DND-41 (cell line): ENCODE data around the gene KRTAP13-1.

Experiments
- ATAC-seq: fragments of 200-7000 bp; cut with Tn5 transposase; 3 replicates; pipeline ENCODE4 v1.9.1; 2021; ENCODE audit warnings: low read depth; ENCODE audit not compliant: insufficient read depth
- DNase-seq: peaks from one replicate; pipeline ENCODE4 v3.0.0-alpha.2; 2020
- H2AFZ ChIP-seq: 2 replicates; pipeline ENCODE4 v1.6.0; 2012; ENCODE audit warnings: low read depth, low read length
- H3K27ac ChIP-seq: 2 replicates; pipeline ENCODE4 v1.5.1; 2012; ENCODE audit warnings: low read length, inconsistent platforms
- H3K27me3 ChIP-seq: fragments of 200-600 bp; sonication (generic); 2 replicates; pipeline ENCODE4 v1.6.0; 2012; ENCODE audit warnings: low read length, mild to moderate bottlenecking, inconsistent platforms; ENCODE audit not compliant: insufficient read depth, poor library complexity
- H3K36me3 ChIP-seq: 2 replicates; pipeline ENCODE4 v1.5.1; 2012; ENCODE audit warnings: low read length, inconsistent platforms; ENCODE audit not compliant: insufficient read depth
- H3K4me1 ChIP-seq: 2 replicates; pipeline ENCODE4 v1.5.1; 2012; ENCODE audit warnings: mild to moderate bottlenecking, low read length; ENCODE audit not compliant: insufficient read depth
- H3K4me2 ChIP-seq: 2 replicates; pipeline ENCODE4 v1.6.0; 2012; ENCODE audit warnings: mild to moderate bottlenecking, moderate library complexity, low read length, inconsistent platforms; ENCODE audit not compliant: insufficient read depth
- H3K4me3 ChIP-seq, 2 experiments: fragments of 200-600 bp in 1 of 2; shearing (Covaris generic) in 1 of 2; 2 replicates each; pipeline ENCODE4 v1.5.1; 2012 to 2016; ENCODE audit warnings: inconsistent platforms in 2 of 2, low read length in 2 of 2, mild to moderate bottlenecking in 2 of 2, low read depth in 1 of 2, moderate library complexity in 1 of 2
- H3K79me2 ChIP-seq: 2 replicates; pipeline ENCODE4 v1.6.0; 2012; ENCODE audit warnings: low read length, inconsistent platforms; ENCODE audit not compliant: insufficient read depth
- H3K9ac ChIP-seq: 2 replicates; pipeline ENCODE4 v1.6.0; 2012; ENCODE audit warnings: low read depth, mild to moderate bottlenecking, inconsistent platforms, low read length, moderate library complexity
- H3K9me3 ChIP-seq: 2 replicates; pipeline ENCODE4 v1.5.1; 2012; ENCODE audit warnings: low read length, moderate library complexity, mild to moderate bottlenecking, inconsistent platforms; ENCODE audit not compliant: insufficient read depth, severe bottlenecking
- H4K20me1 ChIP-seq: 2 replicates; pipeline ENCODE4 v1.6.0; 2012; ENCODE audit warnings: low read length; ENCODE audit not compliant: insufficient read depth
- EZH2 ChIP-seq: IDR thresholded peaks from 3 replicates; pipeline ENCODE4 v1.6.1; 2012; ENCODE audit warnings: borderline replicate concordance, low read depth, mild to moderate bottlenecking, moderate library complexity, low read length, inconsistent platforms; ENCODE audit not compliant: severe bottlenecking
- TF ChIP-seq, protein P1 (sequence below): IDR thresholded peaks from 2 replicates; pipeline ENCODE4 v1.5.1; 2012; ENCODE audit warnings: borderline replicate concordance, low read length, moderate library complexity, mild to moderate bottlenecking; ENCODE audit not compliant: poor library complexity, severe bottlenecking; ENCODE audit errors: extremely low read depth

Gene KRTAP13-1

DNA sequence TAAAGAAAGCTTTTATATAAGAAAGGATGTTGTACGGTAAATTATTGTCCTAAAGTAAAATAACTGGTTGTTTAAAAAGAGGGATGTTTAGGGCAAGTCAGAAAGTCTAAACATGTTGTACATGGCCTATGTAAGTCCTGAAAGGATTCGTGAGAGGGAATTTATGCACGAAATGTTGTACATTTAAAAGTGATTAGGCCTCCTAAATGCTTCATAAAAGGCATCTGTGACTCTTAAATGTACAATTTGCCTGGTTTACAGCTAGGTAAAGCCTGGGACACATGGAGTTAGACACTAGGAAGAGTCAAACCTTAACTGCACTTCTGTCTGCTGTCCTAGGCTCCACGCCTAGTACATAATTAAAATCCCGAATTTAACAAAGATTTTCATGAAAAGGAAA is 20.2 kb downstream of the KRTAP13-1 start:
- H3K4me3 ChIP-seq: no peak overlapping the region
- H4K20me1 ChIP-seq: no peaks in the 10 kb centered on the region
- no peaks in the 10 kb centered on the region for H3K4me1 ChIP-seq
- H2AFZ ChIP-seq: no peak overlapping the region
- H3K79me2 ChIP-seq: no peaks in the 10 kb centered on the region
- no peaks in the 10 kb centered on the region for H3K9me3 ChIP-seq
- ATAC-seq (no peak), DNase-seq (no peak)
- H3K9ac ChIP-seq: no peak overlapping the region
- TF ChIP-seq EZH2: no peak
- TF ChIP-seq, protein P1, sequence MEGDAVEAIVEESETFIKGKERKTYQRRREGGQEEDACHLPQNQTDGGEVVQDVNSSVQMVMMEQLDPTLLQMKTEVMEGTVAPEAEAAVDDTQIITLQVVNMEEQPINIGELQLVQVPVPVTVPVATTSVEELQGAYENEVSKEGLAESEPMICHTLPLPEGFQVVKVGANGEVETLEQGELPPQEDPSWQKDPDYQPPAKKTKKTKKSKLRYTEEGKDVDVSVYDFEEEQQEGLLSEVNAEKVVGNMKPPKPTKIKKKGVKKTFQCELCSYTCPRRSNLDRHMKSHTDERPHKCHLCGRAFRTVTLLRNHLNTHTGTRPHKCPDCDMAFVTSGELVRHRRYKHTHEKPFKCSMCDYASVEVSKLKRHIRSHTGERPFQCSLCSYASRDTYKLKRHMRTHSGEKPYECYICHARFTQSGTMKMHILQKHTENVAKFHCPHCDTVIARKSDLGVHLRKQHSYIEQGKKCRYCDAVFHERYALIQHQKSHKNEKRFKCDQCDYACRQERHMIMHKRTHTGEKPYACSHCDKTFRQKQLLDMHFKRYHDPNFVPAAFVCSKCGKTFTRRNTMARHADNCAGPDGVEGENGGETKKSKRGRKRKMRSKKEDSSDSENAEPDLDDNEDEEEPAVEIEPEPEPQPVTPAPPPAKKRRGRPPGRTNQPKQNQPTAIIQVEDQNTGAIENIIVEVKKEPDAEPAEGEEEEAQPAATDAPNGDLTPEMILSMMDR: no peak
- no peaks in the 10 kb centered on the region for H3K27me3 ChIP-seq
- no peak overlapping the region for H3K27ac ChIP-seq
- H3K4me2 ChIP-seq: no peak overlapping the region
- H3K36me3 ChIP-seq: no peaks in the 10 kb centered on the region

DNA sequence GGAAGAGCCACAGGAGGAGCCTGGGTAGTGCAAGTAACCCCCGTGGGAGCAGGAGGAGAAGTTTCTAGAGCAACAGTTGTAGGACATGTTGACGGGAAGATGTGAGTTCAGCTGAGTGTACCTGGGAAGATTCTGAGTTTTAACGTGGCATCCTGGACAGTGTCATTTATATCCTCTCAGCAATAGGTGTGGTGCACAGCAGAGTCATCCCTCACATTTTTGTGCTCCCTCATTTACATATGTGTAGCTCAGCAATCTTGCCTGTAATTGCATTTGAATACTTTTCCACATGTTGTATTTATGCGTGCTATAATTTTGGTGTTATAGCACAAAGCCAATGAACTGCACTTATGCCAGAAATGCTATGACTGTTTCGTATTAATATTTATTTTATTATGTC is 30.0 kb downstream of the KRTAP13-1 start, which contains the start of gene KRTAP13-3:
TSS of gene KRTAP13-3 (minus strand) at position 101 of the 400 bp plus-strand sequence. CDS start at position 87, 14 bp downstream.
- ATAC-seq: no peak
- Histone ChIP-seq H3K4me1 (no peaks in the 10 kb centered on the region), H3K4me3 (no peak within 1 kb of the TSS), H3K4me2 (no peak within 1 kb of the TSS), H3K36me3 (no peaks in the 10 kb centered on the region), H3K9me3 (no peaks in the 10 kb centered on the region), H3K27ac (no peak within 1 kb of the TSS), H2AFZ (no peak within 1 kb of the TSS), H3K9ac (no peak within 1 kb of the TSS), H4K20me1 (no peaks in the 10 kb centered on the region), H3K27me3 (no peaks in the 10 kb centered on the region), H3K79me2 (no peaks in the 10 kb centered on the region)
- TF ChIP-seq EZH2: no peak
- DNase-seq: no peak

DNA sequence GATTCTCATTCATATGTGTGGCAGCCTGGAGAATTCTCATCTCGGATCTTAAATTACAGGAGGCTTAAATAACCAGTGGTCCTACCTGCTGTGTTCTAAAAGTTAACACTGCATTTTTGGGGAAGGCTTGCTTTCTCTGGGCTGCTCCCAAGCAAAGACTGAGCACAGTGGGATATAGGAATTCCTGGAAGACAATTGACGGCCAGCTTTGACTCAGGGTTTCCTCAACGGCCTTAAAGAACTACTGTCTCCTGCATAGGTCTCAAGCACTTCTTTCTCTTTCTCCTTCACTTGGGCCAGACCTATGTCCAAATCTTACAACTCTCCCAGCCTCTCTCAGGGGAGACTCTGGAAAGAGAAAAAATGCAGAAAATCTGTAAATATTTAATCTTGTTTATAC is 30.9 kb downstream of the KRTAP13-1 start:
- Histone ChIP-seq H3K4me3 (no peak overlapping the region), H3K4me1 (no peaks in the 10 kb centered on the region), H3K27me3 (no peaks in the 10 kb centered on the region), H4K20me1 (no peaks in the 10 kb centered on the region), H3K4me2 (no peak overlapping the region), H2AFZ (no peak overlapping the region), H3K36me3 (no peaks in the 10 kb centered on the region), H3K9ac (no peak overlapping the region), H3K9me3 (no peaks in the 10 kb centered on the region), H3K79me2 (no peaks in the 10 kb centered on the region), H3K27ac (no peak overlapping the region)
- ATAC-seq: no peak
- DNase-seq: no peak
- TF ChIP-seq, protein P1: no peak
- no peak for TF ChIP-seq EZH2

DNA sequence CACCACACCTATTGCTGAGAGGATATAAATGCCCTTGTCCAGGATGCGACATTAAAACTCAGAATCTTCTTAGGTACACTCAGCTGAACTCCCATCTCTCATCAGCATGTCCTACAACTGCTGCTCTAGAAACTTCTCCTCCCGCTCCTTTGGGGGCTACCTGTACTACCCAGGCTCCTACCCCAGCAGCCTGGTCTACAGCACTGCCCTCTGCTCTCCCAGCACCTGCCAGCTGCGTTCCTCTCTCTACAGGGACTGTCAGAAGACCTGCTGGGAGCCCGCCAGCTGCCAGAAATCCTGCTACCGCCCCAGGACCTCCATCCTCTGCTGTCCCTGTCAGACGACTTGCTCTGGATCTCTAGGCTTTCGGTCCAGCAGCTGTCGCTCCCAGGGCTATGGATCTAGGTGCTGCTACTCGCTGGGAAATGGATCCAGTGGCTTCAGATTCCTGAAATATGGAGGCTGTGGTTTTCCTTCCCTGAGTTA is 34.4 kb downstream of the KRTAP13-1 start, which contains the start of gene KRTAP13-4:
TSS of gene KRTAP13-4 (plus strand) at position 51 of the 486 bp plus-strand sequence. CDS start at position 107, 56 bp downstream.
- ATAC-seq: no peak
- H3K79me2 ChIP-seq: no peaks in the 10 kb centered on the region
- no peak within 1 kb of the TSS for H3K4me2 ChIP-seq
- H3K36me3 ChIP-seq: no peaks in the 10 kb centered on the region
- no peak within 1 kb of the TSS for H2AFZ ChIP-seq
- H3K27me3 ChIP-seq: no peaks in the 10 kb centered on the region
- no peak for DNase-seq
- TF ChIP-seq, protein P1: no peak
- no peak for TF ChIP-seq EZH2
- H3K9me3 ChIP-seq: no peaks in the 10 kb centered on the region
- no peak within 1 kb of the TSS for H3K4me3 ChIP-seq
- H3K27ac ChIP-seq: no peak within 1 kb of the TSS
- no peaks in the 10 kb centered on the region for H4K20me1 ChIP-seq
- no peak within 1 kb of the TSS for H3K9ac ChIP-seq
- H3K4me1 ChIP-seq: no peaks in the 10 kb centered on the region
